Measurements from ENCODE around the gene NOP9.
"Not testable (repeated sequence)": the region's sequence is repeated elsewhere in the genome, so short reads cannot be mapped to it uniquely, and the experiment has no call there.

The NOP9 gene

GRCh38 chr14:24310646-24311604, 11.3 kb downstream of the NOP9 start, which contains the start of gene LTB4R:
TSS of gene LTB4R (plus strand) at chr14:24311502. CDS start at chr14:24315652, 4,150 bp downstream.
- peak; percentile 62 for DNase-seq

GRCh38 chr14:24311837-24312615, 12.4 kb downstream of the NOP9 start:
- peak; percentile 12 for DNase-seq

- DNase-seq, result peak; percentile 12
These were observed 13.3 kb downstream of the NOP9 start for GRCh38 chr14:24312736-24313507.

- no peak for DNase-seq
These were observed 14.3 kb downstream of the NOP9 start for GRCh38 chr14:24313913-24314312.

GRCh38 chr14:24314377-24315193, 14.9 kb downstream of the NOP9 start:
- DNase-seq, result no peak

GRCh38 chr14:24315243-24315806, 15.7 kb downstream of the NOP9 start:
- DNase-seq, result no peak

DNA sequence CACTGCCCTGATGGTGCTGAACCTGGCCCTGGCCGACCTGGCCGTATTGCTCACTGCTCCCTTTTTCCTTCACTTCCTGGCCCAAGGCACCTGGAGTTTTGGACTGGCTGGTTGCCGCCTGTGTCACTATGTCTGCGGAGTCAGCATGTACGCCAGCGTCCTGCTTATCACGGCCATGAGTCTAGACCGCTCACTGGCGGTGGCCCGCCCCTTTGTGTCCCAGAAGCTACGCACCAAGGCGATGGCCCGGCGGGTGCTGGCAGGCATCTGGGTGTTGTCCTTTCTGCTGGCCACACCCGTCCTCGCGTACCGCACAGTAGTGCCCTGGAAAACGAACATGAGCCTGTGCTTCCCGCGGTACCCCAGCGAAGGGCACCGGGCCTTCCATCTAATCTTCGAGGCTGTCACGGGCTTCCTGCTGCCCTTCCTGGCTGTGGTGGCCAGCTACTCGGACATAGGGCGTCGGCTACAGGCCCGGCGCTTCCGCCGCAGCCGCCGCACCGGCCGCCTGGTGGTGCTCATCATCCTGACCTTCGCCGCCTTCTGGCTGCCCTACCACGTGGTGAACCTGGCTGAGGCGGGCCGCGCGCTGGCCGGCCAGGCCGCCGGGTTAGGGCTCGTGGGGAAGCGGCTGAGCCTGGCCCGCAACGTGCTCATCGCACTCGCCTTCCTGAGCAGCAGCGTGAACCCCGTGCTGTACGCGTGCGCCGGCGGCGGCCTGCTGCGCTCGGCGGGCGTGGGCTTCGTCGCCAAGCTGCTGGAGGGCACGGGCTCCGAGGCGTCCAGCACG, 16.4 kb downstream of the NOP9 start:
- DNase-seq, result no peak

DNA sequence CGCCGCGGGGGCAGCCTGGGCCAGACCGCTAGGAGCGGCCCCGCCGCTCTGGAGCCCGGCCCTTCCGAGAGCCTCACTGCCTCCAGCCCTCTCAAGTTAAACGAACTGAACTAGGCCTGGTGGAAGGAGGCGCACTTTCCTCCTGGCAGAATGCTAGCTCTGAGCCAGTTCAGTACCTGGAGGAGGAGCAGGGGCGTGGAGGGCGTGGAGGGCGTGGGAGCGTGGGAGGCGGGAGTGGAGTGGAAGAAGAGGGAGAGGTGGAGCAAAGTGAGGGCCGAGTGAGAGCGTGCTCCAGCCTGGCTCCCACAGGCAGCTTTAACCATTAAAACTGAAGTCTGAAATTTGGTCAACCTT, 16.9 kb downstream of the NOP9 start:
- no peak for DNase-seq

DNA sequence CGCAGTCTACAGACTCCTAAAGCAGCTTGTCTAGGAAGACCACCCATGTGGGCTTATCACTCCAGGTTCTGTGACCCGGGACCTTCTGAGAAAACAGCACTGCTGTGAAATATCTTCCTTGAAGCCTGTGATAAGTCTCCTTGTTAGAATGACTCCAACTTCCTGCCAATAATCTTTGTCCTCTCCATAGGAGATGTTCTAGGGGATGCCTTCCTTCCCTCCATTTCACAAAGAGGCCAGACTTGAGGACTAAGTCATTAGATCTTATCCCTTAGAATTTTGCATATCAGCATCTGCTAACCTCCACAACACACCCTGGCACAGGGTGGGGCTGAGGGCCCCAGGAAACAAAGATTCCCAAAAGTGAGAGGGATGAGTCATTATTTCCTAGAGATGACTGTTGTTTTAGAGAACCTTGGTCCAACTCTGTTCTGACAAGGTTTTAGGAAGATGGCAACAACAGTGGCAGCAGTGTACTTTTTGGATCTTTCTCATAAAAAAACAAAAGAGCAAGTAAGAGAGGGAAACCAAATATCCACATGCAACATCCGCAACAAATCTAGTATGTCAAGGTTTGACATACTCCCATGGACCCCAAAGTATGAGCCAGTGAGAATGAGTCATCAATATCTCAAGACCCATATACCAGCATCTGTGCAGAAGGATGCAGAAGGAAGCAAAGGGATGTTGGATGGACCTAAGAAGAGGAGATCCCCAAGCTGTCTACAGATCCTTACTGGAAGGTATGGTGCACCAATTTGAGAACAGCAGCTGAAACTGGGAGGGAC, 17.7 kb downstream of the NOP9 start:
- DNase-seq, result no peak

- no peak for DNase-seq
These were observed 21.7 kb downstream of the NOP9 start for GRCh38 chr14:24321212-24321975.

- no peak for DNase-seq
These were observed 23.0 kb downstream of the NOP9 start for GRCh38 chr14:24322672-24323071.

GRCh38 chr14:24323341-24323740, 23.7 kb downstream of the NOP9 start:
- DNase-seq, result no peak

DNA sequence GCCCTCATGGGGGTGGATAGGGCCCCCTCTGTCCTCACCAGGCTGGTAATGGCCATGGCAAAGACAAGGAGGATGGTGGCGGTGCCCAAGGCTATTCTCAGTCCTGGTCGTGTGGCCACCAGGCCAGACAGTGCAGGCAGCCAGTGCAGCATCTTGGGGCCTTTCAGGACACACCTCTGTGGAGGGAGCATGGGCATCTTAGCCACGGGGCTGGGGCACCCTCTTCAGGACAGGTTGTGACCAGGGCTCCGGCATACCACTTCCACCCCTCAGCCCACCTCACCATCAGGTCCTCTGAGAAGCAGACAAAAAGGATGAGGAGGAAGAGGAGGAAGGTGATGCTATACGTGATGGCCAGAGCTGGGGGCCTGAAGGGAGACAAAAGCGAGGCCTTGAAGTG, 24.4 kb downstream of the NOP9 start:
- no peak for DNase-seq

- DNase-seq, result no peak
These were observed 25.4 kb downstream of the NOP9 start for GRCh38 chr14:24325041-24325530.

- DNase-seq, result no peak
These were observed 26.3 kb downstream of the NOP9 start for GRCh38 chr14:24325963-24326362.

DNA sequence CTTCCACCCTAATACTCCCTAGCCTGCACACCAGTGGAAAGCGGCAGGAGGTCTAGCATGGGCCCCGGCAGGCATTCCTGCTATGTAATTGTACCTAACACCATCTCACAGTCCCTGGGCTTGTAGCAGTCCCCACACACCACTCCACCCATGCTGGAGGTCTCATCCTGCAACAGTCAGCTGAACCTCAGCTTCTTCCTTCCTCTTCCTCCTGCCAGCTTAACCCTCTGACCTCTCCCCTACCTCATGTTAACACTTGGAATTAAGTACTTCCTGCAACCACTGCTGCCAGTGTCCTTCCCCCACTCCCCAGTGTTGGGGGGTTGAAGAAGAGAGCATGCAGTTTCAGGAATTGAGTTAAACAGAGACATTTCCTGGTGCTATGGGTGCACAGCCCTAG, 27.7 kb downstream of the NOP9 start:
- DNase-seq, result no peak

DNA sequence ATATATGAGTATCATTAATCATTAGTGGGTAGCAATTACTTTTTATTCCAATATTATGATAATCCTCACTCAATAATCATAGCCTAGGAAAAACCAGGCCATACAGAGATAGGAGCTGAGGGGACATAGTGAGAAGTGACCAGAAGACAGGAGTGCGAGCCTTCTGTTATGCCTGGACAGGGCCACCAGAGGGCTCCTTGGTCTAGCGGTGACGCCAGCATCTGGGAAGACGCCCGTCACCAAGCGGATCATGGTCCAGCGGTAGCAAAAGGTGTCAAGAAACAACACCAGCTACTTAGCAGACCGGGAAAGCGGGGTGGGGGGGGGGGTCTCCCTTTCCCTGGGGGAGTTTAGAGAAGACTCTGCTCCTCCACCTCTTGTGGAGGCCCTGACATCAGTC, 28.3 kb downstream of the NOP9 start:
- DNase-seq, result not testable (repeated sequence)

DNA sequence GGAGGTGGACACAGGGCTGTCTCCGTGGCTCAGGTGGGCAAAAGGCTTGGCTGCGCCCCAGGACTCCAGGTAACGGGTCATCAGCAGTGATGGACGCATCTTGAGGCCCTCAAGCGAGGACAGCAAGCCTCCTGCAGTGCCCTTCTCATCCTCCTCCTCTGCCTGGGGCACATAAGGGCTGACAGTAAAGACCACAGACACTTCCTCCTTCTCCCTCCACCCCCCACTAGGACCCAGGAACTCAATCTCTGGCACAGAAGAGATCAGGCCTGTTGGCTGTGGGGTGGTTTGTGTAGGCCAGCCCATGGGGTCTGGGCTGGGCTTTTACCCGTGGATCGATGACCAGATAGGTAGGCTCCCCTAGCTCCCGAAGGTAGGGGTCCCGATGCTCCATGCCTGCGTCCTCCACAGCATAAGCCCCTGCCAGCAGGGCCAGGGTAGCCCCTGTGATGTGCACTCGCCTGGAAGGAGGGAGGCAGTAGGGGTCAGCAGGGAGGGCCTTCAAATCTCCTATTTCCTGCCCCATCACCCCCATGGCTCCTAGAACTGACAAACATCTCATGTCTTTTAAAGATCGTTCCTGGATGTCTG, 29.5 kb downstream of the NOP9 start:
- no peak for DNase-seq

GRCh38 chr14:24329736-24330135, 30.1 kb downstream of the NOP9 start:
- no peak for DNase-seq

Data from midbrain (tissue), 1 donor.